HepG2 (cell line): Measurements from ENCODE around the gene TWF1. TPM values are rescaled to one million over a fixed set of nuclear protein-coding genes. Genes with fewer than 3 reads are reported as not detected.

Experiments
- E2F1 ChIP-seq: sonication (generic); formaldehyde crosslinking; IDR thresholded peaks from 2 replicates; pipeline ENCODE4 v1.5.0; 2020; ENCODE audit warnings: missing genetic modification reagents
- ETV5 ChIP-seq: IDR thresholded peaks from 2 replicates; pipeline ENCODE4 v1.6.1; 2018; ENCODE audit warnings: missing biosample characterization, missing genetic modification reagents, inconsistent platforms, borderline replicate concordance
- GLMP ChIP-seq: sonication (generic); formaldehyde crosslinking; IDR thresholded peaks from 2 replicates; pipeline ENCODE4 v1.9.0; 2021; ENCODE audit warnings: missing genetic modification reagents, mild to moderate bottlenecking, borderline replicate concordance
- HES4 ChIP-seq: sonication (generic); formaldehyde crosslinking; IDR thresholded peaks from 2 replicates; pipeline ENCODE4 v1.9.0; 2021; ENCODE audit warnings: mild to moderate bottlenecking, missing genetic modification reagents, borderline replicate concordance
- HNF4G ChIP-seq, 2 experiments: sonication (generic) in 1 of 2; formaldehyde crosslinking in 1 of 2; IDR thresholded peaks; 2 replicates each; pipeline versions ENCODE4 v1.4.0 to v1.6.1; 2011 to 2020; ENCODE audit warnings: borderline replicate concordance in 2 of 2, low read depth in 2 of 2, mild to moderate bottlenecking in 2 of 2, low read length in 1 of 2, missing genetic modification reagents in 1 of 2, moderate library complexity in 1 of 2
- HOXA5 ChIP-seq: sonication (generic); formaldehyde crosslinking; IDR thresholded peaks from 2 replicates; pipeline ENCODE4 v1.4.0; 2020; ENCODE audit warnings: missing genetic modification reagents
- PAF1 ChIP-seq: IDR thresholded peaks from 2 replicates; pipeline ENCODE4 v1.6.1; 2016; ENCODE audit warnings: missing genetic modification reagents, missing compliant biosample characterization
- REXO4 ChIP-seq: sonication (generic); formaldehyde crosslinking; IDR thresholded peaks from 2 replicates; pipeline ENCODE4 v1.8.0; 2022; ENCODE audit warnings: missing genetic modification reagents, mild to moderate bottlenecking, borderline replicate concordance
- SATB2 ChIP-seq: sonication (generic); formaldehyde crosslinking; IDR thresholded peaks from 2 replicates; pipeline ENCODE4 v1.5.0; 2020; ENCODE audit warnings: missing genetic modification reagents
- SMYD3 ChIP-seq: sonication (generic); formaldehyde crosslinking; IDR thresholded peaks from 2 replicates; pipeline ENCODE4 v1.8.1; 2023; ENCODE audit warnings: mild to moderate bottlenecking, missing genetic modification reagents
- SSRP1 ChIP-seq: IDR thresholded peaks from 2 replicates; pipeline ENCODE4 v1.6.1; 2016; ENCODE audit warnings: control low read depth
- ZNF101 ChIP-seq: sonication (generic); formaldehyde crosslinking; IDR thresholded peaks from 2 replicates; pipeline ENCODE4 v1.4.0; 2020; ENCODE audit warnings: mild to moderate bottlenecking, low read depth, missing genetic modification reagents, borderline replicate concordance
- ZNF264 ChIP-seq: sonication (generic); formaldehyde crosslinking; IDR thresholded peaks from 2 replicates; pipeline ENCODE4 v1.4.0; 2020; ENCODE audit warnings: missing genetic modification reagents
- ZNF543 ChIP-seq: sonication (generic); formaldehyde crosslinking; IDR thresholded peaks from 2 replicates; pipeline ENCODE4 v1.4.0; 2020; ENCODE audit warnings: mild to moderate bottlenecking, missing genetic modification reagents
- ZNF687 ChIP-seq: sonication (generic); formaldehyde crosslinking; IDR thresholded peaks from 2 replicates; pipeline ENCODE4 v1.5.1; 2020; ENCODE audit warnings: mild to moderate bottlenecking, missing genetic modification reagents, moderate library complexity
- polyA plus RNA-seq, 8 experiments: library from polyadenylated mRNA; depleted of rRNA in 3 of 8; stranded (reverse) in 7 of 8; unstranded in 1 of 8; fragments of >200 nt; fragmentation: Illumina TruSeq in 4 of 8; extraction: Trizol in 4 of 8; gene quantifications; 2 replicates each; pipeline versions ENCODE4 v1.2.1 to v1.2.3, GENCODE V29; 2011 to 2016; ENCODE audit warnings: low read depth in 4 of 8, missing spikeins in 1 of 8, mixed read lengths in 1 of 8; ENCODE audit not compliant: insufficient read depth in 1 of 8
- total RNA-seq, 5 experiments: library from RNA; depleted of rRNA; stranded (reverse); fragments of >200 nt; fragmentation: Illumina TruSeq; extraction: Trizol; gene quantifications; 2 replicates each; pipeline ENCODE4 v1.2.3, GENCODE V29; 2016; ENCODE audit warnings: low read depth in 1 of 5
- TF ChIP-seq, protein P1 (sequence below): sonication (generic); formaldehyde crosslinking; conservative IDR thresholded peaks from 2 replicates; pipeline ENCODE4 v1.4.0; 2020; ENCODE audit warnings: mild to moderate bottlenecking, missing genetic modification reagents, moderate library complexity
- TF ChIP-seq, protein P2 (sequence below): sonication (generic); formaldehyde crosslinking; IDR thresholded peaks from 2 replicates; pipeline ENCODE4 v1.4.0; 2020; ENCODE audit warnings: mild to moderate bottlenecking, low read depth, missing genetic modification reagents

Gene TWF1
- total and polyA plus RNA-seq, 2 of the 13 experiments (the other 11 are each of a cell fraction or from before 2014, with no cell fraction given): 32.3 to 85.5 TPM

DNA sequence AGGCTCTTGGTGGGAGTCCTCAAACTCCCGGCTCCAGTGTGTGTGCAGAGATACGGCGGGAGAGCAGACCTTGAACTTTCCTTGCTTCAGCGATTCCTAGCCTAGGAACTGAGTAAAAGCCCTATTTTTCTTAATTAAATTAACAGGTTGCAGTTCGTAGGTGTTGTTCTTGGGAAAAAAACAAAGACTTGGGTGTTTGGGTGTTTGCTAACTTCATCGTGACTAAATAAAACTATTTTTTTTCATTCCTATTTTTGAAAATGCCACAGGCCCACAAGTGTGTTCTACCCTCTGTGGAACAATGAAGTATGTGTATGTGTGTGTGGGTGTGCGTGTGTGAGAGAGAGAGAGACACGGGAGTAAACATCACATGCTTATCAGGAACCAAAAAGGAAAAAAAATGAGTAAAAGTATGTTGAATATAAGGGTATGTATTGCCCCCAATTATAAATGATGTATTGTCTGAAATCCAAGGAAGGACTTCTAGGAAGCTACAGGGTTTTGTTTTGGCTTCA is 30.4 kb upstream of the TWF1 start (continued):
- TF ChIP-seq REXO4 (CRISPR knock-in tag) (no peak), ZNF687 (CRISPR knock-in tag) (no peak), SMYD3 (CRISPR knock-in tag) (no peak), GLMP (CRISPR knock-in tag) (no peak), SATB2 (CRISPR knock-in tag) (no peak), ZNF543 (CRISPR knock-in tag) (no peak), ZNF264 (CRISPR knock-in tag) (no peak), HES4 (CRISPR knock-in tag) (0 out of 2 replicates have a peak, but pooled peaks have one; percentile 19), E2F1 (CRISPR knock-in tag) (no peak), HNF4G (IDR thresholded peaks at IDR 0.05; ENCODE audit: borderline replicate concordance, low read depth, low read length) (no peak), HNF4G (CRISPR knock-in tag; IDR thresholded peaks at IDR 0.05; ENCODE audit: borderline replicate concordance, low read depth) (no peak), HOXA5 (CRISPR knock-in tag) (no peak), SSRP1 (CRISPR knock-in tag) (0 out of 2 replicates have a peak, but pooled peaks have one; percentile 47), PAF1 (no peak), ETV5 (CRISPR knock-in tag) (0 out of 2 replicates have a peak, but pooled peaks have one; percentile 15), ZNF101 (CRISPR knock-in tag) (no peak)
- TF ChIP-seq, protein P1, sequence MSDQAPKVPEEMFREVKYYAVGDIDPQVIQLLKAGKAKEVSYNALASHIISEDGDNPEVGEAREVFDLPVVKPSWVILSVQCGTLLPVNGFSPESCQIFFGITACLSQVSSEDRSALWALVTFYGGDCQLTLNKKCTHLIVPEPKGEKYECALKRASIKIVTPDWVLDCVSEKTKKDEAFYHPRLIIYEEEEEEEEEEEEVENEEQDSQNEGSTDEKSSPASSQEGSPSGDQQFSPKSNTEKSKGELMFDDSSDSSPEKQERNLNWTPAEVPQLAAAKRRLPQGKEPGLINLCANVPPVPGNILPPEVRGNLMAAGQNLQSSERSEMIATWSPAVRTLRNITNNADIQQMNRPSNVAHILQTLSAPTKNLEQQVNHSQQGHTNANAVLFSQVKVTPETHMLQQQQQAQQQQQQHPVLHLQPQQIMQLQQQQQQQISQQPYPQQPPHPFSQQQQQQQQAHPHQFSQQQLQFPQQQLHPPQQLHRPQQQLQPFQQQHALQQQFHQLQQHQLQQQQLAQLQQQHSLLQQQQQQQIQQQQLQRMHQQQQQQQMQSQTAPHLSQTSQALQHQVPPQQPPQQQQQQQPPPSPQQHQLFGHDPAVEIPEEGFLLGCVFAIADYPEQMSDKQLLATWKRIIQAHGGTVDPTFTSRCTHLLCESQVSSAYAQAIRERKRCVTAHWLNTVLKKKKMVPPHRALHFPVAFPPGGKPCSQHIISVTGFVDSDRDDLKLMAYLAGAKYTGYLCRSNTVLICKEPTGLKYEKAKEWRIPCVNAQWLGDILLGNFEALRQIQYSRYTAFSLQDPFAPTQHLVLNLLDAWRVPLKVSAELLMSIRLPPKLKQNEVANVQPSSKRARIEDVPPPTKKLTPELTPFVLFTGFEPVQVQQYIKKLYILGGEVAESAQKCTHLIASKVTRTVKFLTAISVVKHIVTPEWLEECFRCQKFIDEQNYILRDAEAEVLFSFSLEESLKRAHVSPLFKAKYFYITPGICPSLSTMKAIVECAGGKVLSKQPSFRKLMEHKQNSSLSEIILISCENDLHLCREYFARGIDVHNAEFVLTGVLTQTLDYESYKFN (CRISPR knock-in tag): no peak
- TF ChIP-seq, protein P2, sequence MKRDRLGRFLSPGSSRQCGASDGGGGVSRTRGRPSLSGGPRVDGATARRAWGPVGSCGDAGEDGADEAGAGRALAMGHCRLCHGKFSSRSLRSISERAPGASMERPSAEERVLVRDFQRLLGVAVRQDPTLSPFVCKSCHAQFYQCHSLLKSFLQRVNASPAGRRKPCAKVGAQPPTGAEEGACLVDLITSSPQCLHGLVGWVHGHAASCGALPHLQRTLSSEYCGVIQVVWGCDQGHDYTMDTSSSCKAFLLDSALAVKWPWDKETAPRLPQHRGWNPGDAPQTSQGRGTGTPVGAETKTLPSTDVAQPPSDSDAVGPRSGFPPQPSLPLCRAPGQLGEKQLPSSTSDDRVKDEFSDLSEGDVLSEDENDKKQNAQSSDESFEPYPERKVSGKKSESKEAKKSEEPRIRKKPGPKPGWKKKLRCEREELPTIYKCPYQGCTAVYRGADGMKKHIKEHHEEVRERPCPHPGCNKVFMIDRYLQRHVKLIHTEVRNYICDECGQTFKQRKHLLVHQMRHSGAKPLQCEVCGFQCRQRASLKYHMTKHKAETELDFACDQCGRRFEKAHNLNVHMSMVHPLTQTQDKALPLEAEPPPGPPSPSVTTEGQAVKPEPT (CRISPR knock-in tag): no peak
